ENCODE measurements around the gene CDC42. TPM values are rescaled to one million over a fixed set of nuclear protein-coding genes. Genes with fewer than 3 reads are reported as not detected.
"Not testable (repeated sequence)": the region's sequence is repeated elsewhere in the genome, so short reads cannot be mapped to it uniquely, and the experiment has no call there.

CDC42 gene
- 100 to 1,000 TPM; 454 to 470 (median 463) TPM for total RNA-seq
- 589 TPM for total RNA-seq (2013)

- Histone ChIP-seq H3K9me3 (ENCODE audit: control insufficient read depth, insufficient read depth, low read length) (no peaks in the 10 kb centered on the region), H3K36me3 (ENCODE audit: control insufficient read depth, insufficient read depth, low read length) (peaks cover 6% of the 10 kb centered on the region), H3K4me1 (ENCODE audit: control insufficient read depth, insufficient read depth, low read length) (peaks cover 34% of the 10 kb centered on the region), H3K4me3 (ENCODE audit: low read length) (peak within 1 kb of the TSS; percentile 87), H3K27me3 (ENCODE audit: control insufficient read depth, insufficient read depth, low read length) (no peaks in the 10 kb centered on the region), H3K27ac (ENCODE audit: low read length) (peak within 1 kb of the TSS; percentile 89)
- ATAC-seq (peak; percentile 87 to 99 (median 91)), DNase-seq (peak; percentile 98)
- no peaks in the 10 kb centered on the region for H3K9me3 Mint-ChIP-seq
- WGBS (ENCODE audit: insufficient coverage): 15% methylated on average over 81 of the region's 81 CpGs
- TF ChIP-seq CTCF (IDR thresholded peaks at IDR 0.05): no peak
- no peaks in the 10 kb centered on the region for H3K27me3 Mint-ChIP-seq (ENCODE audit: low read depth in 2 of 2)
- H3K27ac Mint-ChIP-seq: peak within 1 kb of the TSS; percentile 96
- H3K4me3 Mint-ChIP-seq: peak within 1 kb of the TSS; percentile 97
- no peaks in the 10 kb centered on the region for H3K36me3 Mint-ChIP-seq
- intact Hi-C loops (cut with micrococcal nuclease): loop anchor here (1.0 to 5.0 kb wide), 3 partner anchors 12 to 35 kb away; no protein-coding TSS in a partner anchor
- peaks cover 45 to 61% of the 10 kb centered on the region in 2 donors for H3K4me1 Mint-ChIP-seq
Observed at GRCh38 chr1:22052115-22053016, at the start of gene CDC42. Gene CDC42, plus strand, starts transcription at chr1:22052709. Its CDS starts 25,770 bp downstream, at chr1:22078479.

GRCh38 chr1:22002875-22003274 is 49.6 kb upstream of the CDC42 start:
- H3K4me1 Mint-ChIP-seq; H3K27ac Mint-ChIP-seq; H3K9me3 ChIP-seq (ENCODE audit: control insufficient read depth, insufficient read depth, low read length); H3K27me3 Mint-ChIP-seq (ENCODE audit: low read depth in 2 of 2); H3K4me3 ChIP-seq (ENCODE audit: low read length); H3K27me3 ChIP-seq (ENCODE audit: control insufficient read depth, insufficient read depth, low read length); H3K36me3 ChIP-seq (ENCODE audit: control insufficient read depth, insufficient read depth, low read length); H3K4me1 ChIP-seq (ENCODE audit: control insufficient read depth, insufficient read depth, low read length); H3K27ac ChIP-seq (ENCODE audit: low read length); H3K9me3 Mint-ChIP-seq; intact Hi-C loops (cut with micrococcal nuclease); ATAC-seq; DNase-seq; H3K36me3 Mint-ChIP-seq; H3K4me3 Mint-ChIP-seq: not testable (repeated sequence)
- 81% methylated on average over 8 of the region's 8 CpGs for WGBS (ENCODE audit: insufficient coverage)

- H3K36me3 ChIP-seq (ENCODE audit: control insufficient read depth, insufficient read depth, low read length); intact Hi-C loops (cut with micrococcal nuclease); ATAC-seq: not testable (repeated sequence)
Observed at GRCh38 chr1:22003959-22004358, 48.5 kb upstream of the CDC42 start.

GRCh38 chr1:22005261-22006149 is 47.0 kb upstream of the CDC42 start:
- H3K36me3 Mint-ChIP-seq; H3K27ac ChIP-seq (ENCODE audit: low read length); H3K36me3 ChIP-seq (ENCODE audit: control insufficient read depth, insufficient read depth, low read length); H3K9me3 Mint-ChIP-seq; intact Hi-C loops (cut with micrococcal nuclease); H3K4me1 ChIP-seq (ENCODE audit: control insufficient read depth, insufficient read depth, low read length); H3K4me3 Mint-ChIP-seq; H3K9me3 ChIP-seq (ENCODE audit: control insufficient read depth, insufficient read depth, low read length); H3K27me3 Mint-ChIP-seq (ENCODE audit: low read depth in 2 of 2); H3K4me3 ChIP-seq (ENCODE audit: low read length); H3K4me1 Mint-ChIP-seq; H3K27ac Mint-ChIP-seq; H3K27me3 ChIP-seq (ENCODE audit: control insufficient read depth, insufficient read depth, low read length): not testable (repeated sequence)
- peak in 1 of 2 donors; percentile 53 for DNase-seq
- 84% methylated on average over 17 of the region's 18 CpGs for WGBS (ENCODE audit: insufficient coverage)
- peak in 2 of 3 donors; percentile 59 to 64 for ATAC-seq

More at GRCh38 chr1:22003959-22004358, 48.5 kb upstream of the CDC42 start:
- not testable (repeated sequence) for H3K4me1 Mint-ChIP-seq; H3K27me3 Mint-ChIP-seq (ENCODE audit: low read depth in 2 of 2); H3K9me3 Mint-ChIP-seq; H3K27me3 ChIP-seq (ENCODE audit: control insufficient read depth, insufficient read depth, low read length); H3K27ac ChIP-seq (ENCODE audit: low read length); H3K36me3 Mint-ChIP-seq; DNase-seq; H3K4me1 ChIP-seq (ENCODE audit: control insufficient read depth, insufficient read depth, low read length); H3K9me3 ChIP-seq (ENCODE audit: control insufficient read depth, insufficient read depth, low read length); H3K4me3 Mint-ChIP-seq; H3K27ac Mint-ChIP-seq; H3K4me3 ChIP-seq (ENCODE audit: low read length)
- WGBS (ENCODE audit: insufficient coverage): no CpG with 5 or more reads among the region's 3 CpGs

- H3K4me1 Mint-ChIP-seq; H3K9me3 ChIP-seq (ENCODE audit: control insufficient read depth, insufficient read depth, low read length); H3K27me3 ChIP-seq (ENCODE audit: control insufficient read depth, insufficient read depth, low read length); ATAC-seq; H3K36me3 ChIP-seq (ENCODE audit: control insufficient read depth, insufficient read depth, low read length); DNase-seq; H3K27ac Mint-ChIP-seq; H3K9me3 Mint-ChIP-seq; intact Hi-C loops (cut with micrococcal nuclease); H3K27ac ChIP-seq (ENCODE audit: low read length); H3K4me1 ChIP-seq (ENCODE audit: control insufficient read depth, insufficient read depth, low read length); H3K27me3 Mint-ChIP-seq (ENCODE audit: low read depth in 2 of 2); H3K4me3 ChIP-seq (ENCODE audit: low read length); H3K4me3 Mint-ChIP-seq; H3K36me3 Mint-ChIP-seq: not testable (repeated sequence)
- 94% methylated on average over 10 of the region's 13 CpGs for WGBS (ENCODE audit: insufficient coverage)
Observed at GRCh38 chr1:22006736-22007135, 45.8 kb upstream of the CDC42 start.

- H3K36me3 Mint-ChIP-seq; H3K4me1 ChIP-seq (ENCODE audit: control insufficient read depth, insufficient read depth, low read length); H3K27me3 Mint-ChIP-seq (ENCODE audit: low read depth in 2 of 2); H3K4me3 ChIP-seq (ENCODE audit: low read length); H3K4me1 Mint-ChIP-seq; H3K27me3 ChIP-seq (ENCODE audit: control insufficient read depth, insufficient read depth, low read length); H3K9me3 Mint-ChIP-seq; H3K9me3 ChIP-seq (ENCODE audit: control insufficient read depth, insufficient read depth, low read length); H3K36me3 ChIP-seq (ENCODE audit: control insufficient read depth, insufficient read depth, low read length); H3K27ac ChIP-seq (ENCODE audit: low read length); DNase-seq; H3K4me3 Mint-ChIP-seq; intact Hi-C loops (cut with micrococcal nuclease); H3K27ac Mint-ChIP-seq; ATAC-seq: not testable (repeated sequence)
- 93% methylated on average over 5 of the region's 10 CpGs for WGBS (ENCODE audit: insufficient coverage)
Observed at GRCh38 chr1:22007262-22007661, 45.2 kb upstream of the CDC42 start.

- intact Hi-C loops (cut with micrococcal nuclease); H3K27me3 Mint-ChIP-seq (ENCODE audit: low read depth in 2 of 2); H3K4me1 Mint-ChIP-seq; H3K27ac ChIP-seq (ENCODE audit: low read length); DNase-seq; H3K4me1 ChIP-seq (ENCODE audit: control insufficient read depth, insufficient read depth, low read length); H3K27ac Mint-ChIP-seq; H3K9me3 Mint-ChIP-seq; H3K4me3 ChIP-seq (ENCODE audit: low read length); H3K36me3 Mint-ChIP-seq; H3K4me3 Mint-ChIP-seq; H3K27me3 ChIP-seq (ENCODE audit: control insufficient read depth, insufficient read depth, low read length); H3K36me3 ChIP-seq (ENCODE audit: control insufficient read depth, insufficient read depth, low read length); H3K9me3 ChIP-seq (ENCODE audit: control insufficient read depth, insufficient read depth, low read length); ATAC-seq: not testable (repeated sequence)
- WGBS (ENCODE audit: insufficient coverage): 88% methylated on average over 4 of the region's 11 CpGs
Observed at GRCh38 chr1:22009566-22009965, 42.9 kb upstream of the CDC42 start.
